Adrenal gland (tissue), 12 donors: ENCODE measurements around the gene SLC47A2. TPM values are rescaled to one million over a fixed set of nuclear protein-coding genes. Genes with fewer than 3 reads are reported as not detected.

Experiments
- DNase-seq, 7 donors: peaks; one replicate each; pipeline ENCODE4 v3.0.0-alpha.2; 2019 to 2020
- H3K27ac ChIP-seq, 5 donors: fragments of 200-600 bp; sonication (generic) in 4 of 5; 1 replicate in 3 of 5; 2 replicates in 2 of 5; pipeline versions ENCODE4 v1.5.1 to v1.8.0; 2016 to 2020; ENCODE audit warnings: mild to moderate bottlenecking in 1 of 5
- H3K27me3 ChIP-seq: fragments of 200-600 bp; 2 replicates; pipeline ENCODE4 v1.8.0; 2021
- H3K36me3 ChIP-seq, 2 donors: fragments of 200-600 bp; replicated peaks in 1 of 2; 1 replicate in 1 of 2; 2 replicates in 1 of 2; pipeline versions ENCODE4 v1.5.1 to v1.8.0; 2018 to 2022
- H3K4me1 ChIP-seq, 2 donors: fragments of 200-600 bp; replicated peaks in 1 of 2; 1 replicate in 1 of 2; 2 replicates in 1 of 2; pipeline versions ENCODE4 v1.5.1 to v1.8.0; 2018 to 2021
- H3K4me3 ChIP-seq, 4 donors: fragments of 200-600 bp; sonication (generic) in 3 of 4; one replicate each; pipeline ENCODE4 v1.5.1; 2016 to 2018
- H3K9me3 ChIP-seq, 3 donors: fragments of 200-600 bp; sonication (generic) in 1 of 3; replicated peaks in 1 of 3; 1 replicate in 2 of 3; 2 replicates in 1 of 3; pipeline versions ENCODE4 v1.5.1 to v1.8.0; 2016 to 2021
- CTCF ChIP-seq, 6 experiments: fragments of 450-650 bp in 4 of 6; fragments of 200-600 bp in 2 of 6; sonication (generic) in 1 of 6; IDR thresholded peaks; 1 replicate in 5 of 6; 2 replicates in 1 of 6; pipeline versions ENCODE4 v1.5.1 to v1.8.0; 2016 to 2021; ENCODE audit warnings: antibody characterized with exemption in 6 of 6, mild to moderate bottlenecking in 2 of 6, moderate library complexity in 1 of 6
- POLR2A ChIP-seq, 2 donors: fragments of 450-650 bp; IDR thresholded peaks; one replicate each; pipeline ENCODE4 v1.6.1; 2017; ENCODE audit warnings: antibody characterized with exemption in 2 of 2, mild to moderate bottlenecking in 2 of 2, moderate library complexity in 1 of 2
- WGBS, 4 donors: extraction: QIAGEN DNeasy Blood & Tissue Kit in 2 of 4; methylation state at CpG; one replicate each; pipeline versions ENCODE4 v1.1.5 to v1.1.7; 2013 to 2017; 5-methylcytosine and 5-hydroxymethylcytosine counted together
- intact Hi-C, 2 donors: fragments of 100-400 bp; cut with DNase I; formaldehyde crosslinking; loops; one replicate each; pipeline versions ENCODE4 v1.14.1 to v1.15.0; 2022 to 2023
- polyA plus RNA-seq, 3 donors: library from polyadenylated mRNA; stranded (reverse); fragments of 200-250 nt in 2 of 3; fragments of 350-450 nt in 1 of 3; fragmentation: Illumina TruSeq in 1 of 3; extraction: RNeasy Lipid Tissue Mini Kit (QIAGEN cat#74804) in 1 of 3; gene quantifications; one replicate each; pipeline ENCODE4 v1.2.3, GENCODE V29; 2013 to 2014
- total RNA-seq, 9 donors: library from RNA; depleted of rRNA in 4 of 9; stranded (reverse); fragments of >200 nt in 4 of 9; fragments of 120-200 nt in 1 of 9; fragmentation: NEBNext Ultra II Directional in 1 of 9; extraction: Animal tissue kit (Norgen Biotek cat#: 25700) in 1 of 9; gene quantifications; one replicate each; pipeline versions ENCODE4 v1.1.0 to v1.2.4, GENCODE V29; 2013 to 2023
- donor health status: healthy with polysubstance abuse.
- donor health status: Bipolar disorder and iron deficiency.
- donor health status: DM: yes; HTN: yes; CAD: no.
- donor health status: DM: no; HTN: no; CAD: no.
- donor health status: DM: no; HTN: no; CAD: no.
- donor health status: DM: yes; HTN: yes; CAD: no.

The SLC47A2 gene
- total and polyA plus RNA-seq, 12 donors, result 0.10 to 1.3 (median 0.32) TPM; not detected in 8

- WGBS, 4 donors, result 44 to 89% (median 80%) methylated on average over 2 to 5 of the region's 5 CpGs
- H3K36me3 ChIP-seq, result no peaks in the 10 kb centered on the region
- no peaks in the 10 kb centered on the region for H3K27me3 ChIP-seq
- DNase-seq, result no peak
- no peak overlapping the region for H3K4me3 ChIP-seq
- intact Hi-C loops, result no loop called here
- H3K9me3 ChIP-seq, result no peaks in the 10 kb centered on the region
- H3K27ac ChIP-seq, result no peak overlapping the region
- peaks cover 0 to 6% of the 10 kb centered on the region in 2 donors for H3K4me1 ChIP-seq
- TF ChIP-seq CTCF (IDR thresholded peaks at IDR 0.05), result no peak
- no peak for TF ChIP-seq POLR2A (IDR thresholded peaks at IDR 0.05)
These were observed 3.8 kb upstream of the SLC47A2 start for GRCh38 chr17:19720210-19720475.

- Histone ChIP-seq H3K9me3 (no peaks in the 10 kb centered on the region), H3K36me3 (no peaks in the 10 kb centered on the region), H3K4me3 (no peak overlapping the region), H3K4me1 (peaks cover 0 to 6% of the 10 kb centered on the region in 2 donors), H3K27ac (no peak overlapping the region), H3K27me3 (no peaks in the 10 kb centered on the region)
- intact Hi-C loops, result no loop called here
- peak in 2 of 7 donors; percentile 53 to 58 for DNase-seq
- WGBS, 4 donors, result 88 to 95% (median 92%) methylated on average over 16 to 23 of the region's 23 CpGs
- TF ChIP-seq CTCF (IDR thresholded peaks at IDR 0.05) (no peak), POLR2A (IDR thresholded peaks at IDR 0.05) (no peak)
These were observed 3.2 kb upstream of the SLC47A2 start for GRCh38 chr17:19719355-19720209.

GRCh38 chr17:19718613-19719354 is 2.4 kb upstream of the SLC47A2 start:
- Histone ChIP-seq H3K9me3 (no peaks in the 10 kb centered on the region), H3K4me3 (no peak overlapping the region), H3K27ac (no peak overlapping the region), H3K4me1 (peaks cover 0 to 6% of the 10 kb centered on the region in 2 donors), H3K36me3 (no peaks in the 10 kb centered on the region), H3K27me3 (no peaks in the 10 kb centered on the region)
- 74 to 86% (median 77%) methylated on average over 12 to 18 of the region's 18 CpGs for WGBS, 4 donors
- peak in 1 of 7 donors; percentile 38 for DNase-seq
- TF ChIP-seq POLR2A (IDR thresholded peaks at IDR 0.05) (no peak), CTCF (IDR thresholded peaks at IDR 0.05) (peak in 2 of 6 experiments; percentile 14 to 32)
- intact Hi-C loops, result no loop called here

GRCh38 chr17:19718041-19718612 is 1.7 kb upstream of the SLC47A2 start:
- TF ChIP-seq POLR2A (IDR thresholded peaks at IDR 0.05), result no peak
- TF ChIP-seq CTCF (IDR thresholded peaks at IDR 0.05), result no peak
- intact Hi-C loops, result no loop called here
- no peak overlapping the region for H3K27ac ChIP-seq
- no peak overlapping the region for H3K4me3 ChIP-seq
- H3K4me1 ChIP-seq, result peaks cover 0 to 6% of the 10 kb centered on the region in 2 donors
- H3K27me3 ChIP-seq, result no peaks in the 10 kb centered on the region
- no peaks in the 10 kb centered on the region for H3K9me3 ChIP-seq
- WGBS, 4 donors, result 80 to 87% (median 82%) methylated on average over 9 to 12 of the region's 12 CpGs
- DNase-seq, result no peak
- H3K36me3 ChIP-seq, result no peaks in the 10 kb centered on the region
